ENCODE results near the gene INTS3. TPM values are rescaled to one million over a fixed set of nuclear protein-coding genes. Genes with fewer than 3 reads are reported as not detected.

INTS3 gene
- total RNA-seq, 1 experiment from 2014 or later = 66.8 TPM

DNA sequence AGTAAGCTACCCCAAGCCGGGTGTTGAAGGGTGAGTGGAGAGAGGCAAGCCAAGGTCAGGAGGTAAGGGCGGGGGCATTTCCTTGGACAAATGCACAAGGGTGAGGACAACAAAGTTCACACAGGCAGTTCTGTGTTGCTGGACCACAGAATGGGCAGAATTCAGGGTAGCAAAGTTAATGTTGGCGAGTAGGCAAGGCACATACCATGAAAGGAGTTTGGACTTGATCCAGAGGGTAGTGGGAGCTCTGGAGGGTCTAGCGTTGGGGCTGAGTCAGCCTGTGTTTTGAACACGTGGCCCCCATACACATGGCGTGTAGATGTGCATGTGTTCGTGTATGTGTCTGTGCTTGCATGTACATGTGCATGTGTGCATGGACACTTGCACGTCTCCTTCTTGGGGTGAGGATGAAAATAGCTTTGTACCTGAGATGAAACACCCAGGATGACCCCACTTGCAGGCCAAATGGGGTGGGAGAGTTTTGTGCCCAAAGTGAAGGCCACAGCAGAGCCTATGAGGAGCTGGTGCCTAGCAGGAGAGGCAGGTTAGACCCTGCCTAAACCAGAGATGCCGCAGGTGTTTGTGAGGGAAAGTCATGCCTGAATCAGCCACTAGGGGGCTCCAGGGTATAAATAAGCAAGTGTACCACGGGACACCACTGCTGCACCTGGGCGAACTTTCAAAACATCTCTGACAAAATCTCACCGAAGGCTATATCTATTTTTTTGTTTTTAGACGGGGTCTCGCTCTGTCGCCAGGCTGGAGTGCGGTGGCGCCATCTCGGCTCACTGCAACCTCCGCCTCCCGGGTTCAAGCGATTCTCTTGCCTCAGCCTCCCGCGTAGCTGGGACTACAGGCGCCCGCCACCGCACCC is 69.2 kb downstream of the INTS3 start (continued):
- TF ChIP-seq, protein P1, sequence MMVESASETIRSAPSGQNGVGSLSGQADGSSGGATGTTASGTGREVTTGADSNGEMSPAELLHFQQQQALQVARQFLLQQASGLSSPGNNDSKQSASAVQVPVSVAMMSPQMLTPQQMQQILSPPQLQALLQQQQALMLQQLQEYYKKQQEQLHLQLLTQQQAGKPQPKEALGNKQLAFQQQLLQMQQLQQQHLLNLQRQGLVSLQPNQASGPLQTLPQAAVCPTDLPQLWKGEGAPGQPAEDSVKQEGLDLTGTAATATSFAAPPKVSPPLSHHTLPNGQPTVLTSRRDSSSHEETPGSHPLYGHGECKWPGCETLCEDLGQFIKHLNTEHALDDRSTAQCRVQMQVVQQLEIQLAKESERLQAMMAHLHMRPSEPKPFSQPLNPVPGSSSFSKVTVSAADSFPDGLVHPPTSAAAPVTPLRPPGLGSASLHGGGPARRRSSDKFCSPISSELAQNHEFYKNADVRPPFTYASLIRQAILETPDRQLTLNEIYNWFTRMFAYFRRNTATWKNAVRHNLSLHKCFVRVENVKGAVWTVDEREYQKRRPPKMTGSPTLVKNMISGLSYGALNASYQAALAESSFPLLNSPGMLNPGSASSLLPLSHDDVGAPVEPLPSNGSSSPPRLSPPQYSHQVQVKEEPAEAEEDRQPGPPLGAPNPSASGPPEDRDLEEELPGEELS (CRISPR knock-in tag; IDR thresholded peaks at IDR 0.05) = no peak
- TF ChIP-seq, protein P2, sequence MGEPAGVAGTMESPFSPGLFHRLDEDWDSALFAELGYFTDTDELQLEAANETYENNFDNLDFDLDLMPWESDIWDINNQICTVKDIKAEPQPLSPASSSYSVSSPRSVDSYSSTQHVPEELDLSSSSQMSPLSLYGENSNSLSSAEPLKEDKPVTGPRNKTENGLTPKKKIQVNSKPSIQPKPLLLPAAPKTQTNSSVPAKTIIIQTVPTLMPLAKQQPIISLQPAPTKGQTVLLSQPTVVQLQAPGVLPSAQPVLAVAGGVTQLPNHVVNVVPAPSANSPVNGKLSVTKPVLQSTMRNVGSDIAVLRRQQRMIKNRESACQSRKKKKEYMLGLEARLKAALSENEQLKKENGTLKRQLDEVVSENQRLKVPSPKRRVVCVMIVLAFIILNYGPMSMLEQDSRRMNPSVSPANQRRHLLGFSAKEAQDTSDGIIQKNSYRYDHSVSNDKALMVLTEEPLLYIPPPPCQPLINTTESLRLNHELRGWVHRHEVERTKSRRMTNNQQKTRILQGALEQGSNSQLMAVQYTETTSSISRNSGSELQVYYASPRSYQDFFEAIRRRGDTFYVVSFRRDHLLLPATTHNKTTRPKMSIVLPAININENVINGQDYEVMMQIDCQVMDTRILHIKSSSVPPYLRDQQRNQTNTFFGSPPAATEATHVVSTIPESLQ (CRISPR knock-in tag; IDR thresholded peaks at IDR 0.05) = no peak
- TF ChIP-seq ZNF416 (CRISPR knock-in tag; IDR thresholded peaks at IDR 0.05) = 0 out of 2 replicates have a peak, but pooled peaks have one; percentile 22
- TF ChIP-seq, protein P3, sequence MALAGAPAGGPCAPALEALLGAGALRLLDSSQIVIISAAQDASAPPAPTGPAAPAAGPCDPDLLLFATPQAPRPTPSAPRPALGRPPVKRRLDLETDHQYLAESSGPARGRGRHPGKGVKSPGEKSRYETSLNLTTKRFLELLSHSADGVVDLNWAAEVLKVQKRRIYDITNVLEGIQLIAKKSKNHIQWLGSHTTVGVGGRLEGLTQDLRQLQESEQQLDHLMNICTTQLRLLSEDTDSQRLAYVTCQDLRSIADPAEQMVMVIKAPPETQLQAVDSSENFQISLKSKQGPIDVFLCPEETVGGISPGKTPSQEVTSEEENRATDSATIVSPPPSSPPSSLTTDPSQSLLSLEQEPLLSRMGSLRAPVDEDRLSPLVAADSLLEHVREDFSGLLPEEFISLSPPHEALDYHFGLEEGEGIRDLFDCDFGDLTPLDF (CRISPR knock-in tag; IDR thresholded peaks at IDR 0.05) = no peak
- TF ChIP-seq FOXJ3 (CRISPR knock-in tag; IDR thresholded peaks at IDR 0.05; ENCODE audit: borderline replicate concordance) = no peak
- TF ChIP-seq, protein P4, sequence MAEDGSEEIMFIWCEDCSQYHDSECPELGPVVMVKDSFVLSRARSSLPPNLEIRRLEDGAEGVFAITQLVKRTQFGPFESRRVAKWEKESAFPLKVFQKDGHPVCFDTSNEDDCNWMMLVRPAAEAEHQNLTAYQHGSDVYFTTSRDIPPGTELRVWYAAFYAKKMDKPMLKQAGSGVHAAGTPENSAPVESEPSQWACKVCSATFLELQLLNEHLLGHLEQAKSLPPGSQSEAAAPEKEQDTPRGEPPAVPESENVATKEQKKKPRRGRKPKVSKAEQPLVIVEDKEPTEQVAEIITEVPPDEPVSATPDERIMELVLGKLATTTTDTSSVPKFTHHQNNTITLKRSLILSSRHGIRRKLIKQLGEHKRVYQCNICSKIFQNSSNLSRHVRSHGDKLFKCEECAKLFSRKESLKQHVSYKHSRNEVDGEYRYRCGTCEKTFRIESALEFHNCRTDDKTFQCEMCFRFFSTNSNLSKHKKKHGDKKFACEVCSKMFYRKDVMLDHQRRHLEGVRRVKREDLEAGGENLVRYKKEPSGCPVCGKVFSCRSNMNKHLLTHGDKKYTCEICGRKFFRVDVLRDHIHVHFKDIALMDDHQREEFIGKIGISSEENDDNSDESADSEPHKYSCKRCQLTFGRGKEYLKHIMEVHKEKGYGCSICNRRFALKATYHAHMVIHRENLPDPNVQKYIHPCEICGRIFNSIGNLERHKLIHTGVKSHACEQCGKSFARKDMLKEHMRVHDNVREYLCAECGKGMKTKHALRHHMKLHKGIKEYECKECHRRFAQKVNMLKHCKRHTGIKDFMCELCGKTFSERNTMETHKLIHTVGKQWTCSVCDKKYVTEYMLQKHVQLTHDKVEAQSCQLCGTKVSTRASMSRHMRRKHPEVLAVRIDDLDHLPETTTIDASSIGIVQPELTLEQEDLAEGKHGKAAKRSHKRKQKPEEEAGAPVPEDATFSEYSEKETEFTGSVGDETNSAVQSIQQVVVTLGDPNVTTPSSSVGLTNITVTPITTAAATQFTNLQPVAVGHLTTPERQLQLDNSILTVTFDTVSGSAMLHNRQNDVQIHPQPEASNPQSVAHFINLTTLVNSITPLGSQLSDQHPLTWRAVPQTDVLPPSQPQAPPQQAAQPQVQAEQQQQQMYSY (CRISPR knock-in tag; IDR thresholded peaks at IDR 0.05) = no peak
- no peak for TF ChIP-seq NR2C2 (CRISPR knock-in tag; IDR thresholded peaks at IDR 0.05)
- no peak for TF ChIP-seq ZBTB21 (CRISPR knock-in tag; IDR thresholded peaks at IDR 0.05; ENCODE audit: borderline replicate concordance)
- TF ChIP-seq, protein P5, sequence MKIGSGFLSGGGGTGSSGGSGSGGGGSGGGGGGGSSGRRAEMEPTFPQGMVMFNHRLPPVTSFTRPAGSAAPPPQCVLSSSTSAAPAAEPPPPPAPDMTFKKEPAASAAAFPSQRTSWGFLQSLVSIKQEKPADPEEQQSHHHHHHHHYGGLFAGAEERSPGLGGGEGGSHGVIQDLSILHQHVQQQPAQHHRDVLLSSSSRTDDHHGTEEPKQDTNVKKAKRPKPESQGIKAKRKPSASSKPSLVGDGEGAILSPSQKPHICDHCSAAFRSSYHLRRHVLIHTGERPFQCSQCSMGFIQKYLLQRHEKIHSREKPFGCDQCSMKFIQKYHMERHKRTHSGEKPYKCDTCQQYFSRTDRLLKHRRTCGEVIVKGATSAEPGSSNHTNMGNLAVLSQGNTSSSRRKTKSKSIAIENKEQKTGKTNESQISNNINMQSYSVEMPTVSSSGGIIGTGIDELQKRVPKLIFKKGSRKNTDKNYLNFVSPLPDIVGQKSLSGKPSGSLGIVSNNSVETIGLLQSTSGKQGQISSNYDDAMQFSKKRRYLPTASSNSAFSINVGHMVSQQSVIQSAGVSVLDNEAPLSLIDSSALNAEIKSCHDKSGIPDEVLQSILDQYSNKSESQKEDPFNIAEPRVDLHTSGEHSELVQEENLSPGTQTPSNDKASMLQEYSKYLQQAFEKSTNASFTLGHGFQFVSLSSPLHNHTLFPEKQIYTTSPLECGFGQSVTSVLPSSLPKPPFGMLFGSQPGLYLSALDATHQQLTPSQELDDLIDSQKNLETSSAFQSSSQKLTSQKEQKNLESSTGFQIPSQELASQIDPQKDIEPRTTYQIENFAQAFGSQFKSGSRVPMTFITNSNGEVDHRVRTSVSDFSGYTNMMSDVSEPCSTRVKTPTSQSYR (CRISPR knock-in tag; IDR thresholded peaks at IDR 0.05) = no peak
- TF ChIP-seq, protein P6, sequence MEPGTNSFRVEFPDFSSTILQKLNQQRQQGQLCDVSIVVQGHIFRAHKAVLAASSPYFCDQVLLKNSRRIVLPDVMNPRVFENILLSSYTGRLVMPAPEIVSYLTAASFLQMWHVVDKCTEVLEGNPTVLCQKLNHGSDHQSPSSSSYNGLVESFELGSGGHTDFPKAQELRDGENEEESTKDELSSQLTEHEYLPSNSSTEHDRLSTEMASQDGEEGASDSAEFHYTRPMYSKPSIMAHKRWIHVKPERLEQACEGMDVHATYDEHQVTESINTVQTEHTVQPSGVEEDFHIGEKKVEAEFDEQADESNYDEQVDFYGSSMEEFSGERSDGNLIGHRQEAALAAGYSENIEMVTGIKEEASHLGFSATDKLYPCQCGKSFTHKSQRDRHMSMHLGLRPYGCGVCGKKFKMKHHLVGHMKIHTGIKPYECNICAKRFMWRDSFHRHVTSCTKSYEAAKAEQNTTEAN (CRISPR knock-in tag; IDR thresholded peaks at IDR 0.05) = no peak

DNA sequence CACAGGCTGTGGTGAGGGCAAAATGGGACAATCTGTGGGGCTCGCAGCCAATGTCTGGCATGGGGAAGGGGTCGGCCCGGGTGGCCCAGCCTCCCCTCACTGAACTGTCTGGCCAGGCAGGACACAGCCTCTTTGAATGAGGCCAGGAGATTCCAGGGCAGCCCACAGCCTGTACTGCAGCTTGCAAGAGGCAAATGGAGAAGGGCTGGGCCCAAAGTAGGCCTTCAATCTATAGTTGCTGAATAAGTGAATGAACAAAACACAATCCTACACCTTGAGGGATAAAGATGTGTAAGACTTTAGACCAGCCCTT is 70.6 kb downstream of the INTS3 start:
- H3K27ac Mint-ChIP-seq = peak overlapping the region; percentile 36
- H3K36me3 Mint-ChIP-seq = no peaks in the 10 kb centered on the region
- H3K9me3 Mint-ChIP-seq = no peaks in the 10 kb centered on the region
- TF ChIP-seq, protein P3 (CRISPR knock-in tag; IDR thresholded peaks at IDR 0.05) = no peak
- no peak for TF ChIP-seq FOXK1 (CRISPR knock-in tag; IDR thresholded peaks at IDR 0.05)
- TF ChIP-seq, protein P7, sequence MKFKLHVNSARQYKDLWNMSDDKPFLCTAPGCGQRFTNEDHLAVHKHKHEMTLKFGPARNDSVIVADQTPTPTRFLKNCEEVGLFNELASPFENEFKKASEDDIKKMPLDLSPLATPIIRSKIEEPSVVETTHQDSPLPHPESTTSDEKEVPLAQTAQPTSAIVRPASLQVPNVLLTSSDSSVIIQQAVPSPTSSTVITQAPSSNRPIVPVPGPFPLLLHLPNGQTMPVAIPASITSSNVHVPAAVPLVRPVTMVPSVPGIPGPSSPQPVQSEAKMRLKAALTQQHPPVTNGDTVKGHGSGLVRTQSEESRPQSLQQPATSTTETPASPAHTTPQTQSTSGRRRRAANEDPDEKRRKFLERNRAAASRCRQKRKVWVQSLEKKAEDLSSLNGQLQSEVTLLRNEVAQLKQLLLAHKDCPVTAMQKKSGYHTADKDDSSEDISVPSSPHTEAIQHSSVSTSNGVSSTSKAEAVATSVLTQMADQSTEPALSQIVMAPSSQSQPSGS (CRISPR knock-in tag; IDR thresholded peaks at IDR 0.05; ENCODE audit: borderline replicate concordance, low read depth) = no peak
- TF ChIP-seq, protein P8, sequence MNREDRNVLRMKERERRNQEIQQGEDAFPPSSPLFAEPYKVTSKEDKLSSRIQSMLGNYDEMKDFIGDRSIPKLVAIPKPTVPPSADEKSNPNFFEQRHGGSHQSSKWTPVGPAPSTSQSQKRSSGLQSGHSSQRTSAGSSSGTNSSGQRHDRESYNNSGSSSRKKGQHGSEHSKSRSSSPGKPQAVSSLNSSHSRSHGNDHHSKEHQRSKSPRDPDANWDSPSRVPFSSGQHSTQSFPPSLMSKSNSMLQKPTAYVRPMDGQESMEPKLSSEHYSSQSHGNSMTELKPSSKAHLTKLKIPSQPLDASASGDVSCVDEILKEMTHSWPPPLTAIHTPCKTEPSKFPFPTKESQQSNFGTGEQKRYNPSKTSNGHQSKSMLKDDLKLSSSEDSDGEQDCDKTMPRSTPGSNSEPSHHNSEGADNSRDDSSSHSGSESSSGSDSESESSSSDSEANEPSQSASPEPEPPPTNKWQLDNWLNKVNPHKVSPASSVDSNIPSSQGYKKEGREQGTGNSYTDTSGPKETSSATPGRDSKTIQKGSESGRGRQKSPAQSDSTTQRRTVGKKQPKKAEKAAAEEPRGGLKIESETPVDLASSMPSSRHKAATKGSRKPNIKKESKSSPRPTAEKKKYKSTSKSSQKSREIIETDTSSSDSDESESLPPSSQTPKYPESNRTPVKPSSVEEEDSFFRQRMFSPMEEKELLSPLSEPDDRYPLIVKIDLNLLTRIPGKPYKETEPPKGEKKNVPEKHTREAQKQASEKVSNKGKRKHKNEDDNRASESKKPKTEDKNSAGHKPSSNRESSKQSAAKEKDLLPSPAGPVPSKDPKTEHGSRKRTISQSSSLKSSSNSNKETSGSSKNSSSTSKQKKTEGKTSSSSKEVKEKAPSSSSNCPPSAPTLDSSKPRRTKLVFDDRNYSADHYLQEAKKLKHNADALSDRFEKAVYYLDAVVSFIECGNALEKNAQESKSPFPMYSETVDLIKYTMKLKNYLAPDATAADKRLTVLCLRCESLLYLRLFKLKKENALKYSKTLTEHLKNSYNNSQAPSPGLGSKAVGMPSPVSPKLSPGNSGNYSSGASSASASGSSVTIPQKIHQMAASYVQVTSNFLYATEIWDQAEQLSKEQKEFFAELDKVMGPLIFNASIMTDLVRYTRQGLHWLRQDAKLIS (CRISPR knock-in tag; IDR thresholded peaks at IDR 0.05; ENCODE audit: borderline replicate concordance) = no peak
- ATAC-seq = no peak
- DNase-seq (ENCODE audit: low spot score) = no peak
- peaks cover 19% of the 10 kb centered on the region for H3K4me1 Mint-ChIP-seq
- CTCF ChIA-PET = interaction anchor here (0.6 to 3.9 kb wide), 15 partner anchors 9 to 188 kb away, joined by 3 to 51 read pairs (median 4); partner anchors contain the start of genes CREB3L4, DENND4B, JTB and NPR1
- H3K27me3 Mint-ChIP-seq (ENCODE audit: low read depth) = no peaks in the 10 kb centered on the region; the same call in 1 of the 2 replicates
- POLR2A ChIA-PET = interaction anchor here (1.3 kb wide), 1 partner anchor 179 kb away, joined by 3 read pairs; the partner anchor contains the start of gene JTB
- H3K4me3 Mint-ChIP-seq = no peak overlapping the region
